EH (cell line): ENCODE data around the gene TTC23.
"Not testable (repeated sequence)": the region's sequence is repeated elsewhere in the genome, so short reads cannot be mapped to it uniquely, and the experiment has no call there.

ENCODE experiments used
- DNase-seq: peaks from one replicate; pipeline ENCODE4 v3.0.0-alpha.2; 2015; ENCODE audit warnings: low read depth

TTC23 gene

GRCh38 chr15:99250001-99250400 is 620 bp upstream of the TTC23 start:
- DNase-seq = no peak

- DNase-seq = no peak
Observed at GRCh38 chr15:99248000-99248715, 1.2 kb downstream of the TTC23 start.

- no peak for DNase-seq
Observed at GRCh38 chr15:99247062-99247461, 2.3 kb downstream of the TTC23 start.

GRCh38 chr15:99244306-99244705 is 5.1 kb downstream of the TTC23 start:
- DNase-seq = no peak

GRCh38 chr15:99241752-99242151 is 7.6 kb downstream of the TTC23 start:
- no peak for DNase-seq

GRCh38 chr15:99239545-99240198 is 9.7 kb downstream of the TTC23 start:
- DNase-seq = no peak

GRCh38 chr15:99238849-99239248 is 10.5 kb downstream of the TTC23 start:
- no peak for DNase-seq

- DNase-seq = not testable (repeated sequence)
Observed at GRCh38 chr15:99234160-99234559, 15.2 kb downstream of the TTC23 start.

GRCh38 chr15:99232740-99233139 is 16.6 kb downstream of the TTC23 start:
- no peak for DNase-seq

GRCh38 chr15:99230867-99231266 is 18.5 kb downstream of the TTC23 start:
- DNase-seq = no peak

GRCh38 chr15:99228120-99228770 is 21.1 kb downstream of the TTC23 start:
- no peak for DNase-seq

GRCh38 chr15:99226802-99227201 is 22.6 kb downstream of the TTC23 start:
- DNase-seq = peak; percentile 17

- DNase-seq = no peak
Observed at GRCh38 chr15:99224372-99225214, 24.8 kb downstream of the TTC23 start.

GRCh38 chr15:99213187-99213811 is 36.1 kb downstream of the TTC23 start:
- DNase-seq = peak; percentile 76

GRCh38 chr15:99212406-99212805 is 37.0 kb downstream of the TTC23 start:
- DNase-seq = peak; percentile 89

- DNase-seq = peak; percentile 64
Observed at GRCh38 chr15:99211926-99212325, 37.5 kb downstream of the TTC23 start.

- no peak for DNase-seq
Observed at GRCh38 chr15:99210334-99210733, 39.0 kb downstream of the TTC23 start.

GRCh38 chr15:99209326-99209725 is 40.1 kb downstream of the TTC23 start:
- DNase-seq = no peak

- no peak for DNase-seq
Observed at GRCh38 chr15:99207672-99208071, 41.7 kb downstream of the TTC23 start.

- no peak for DNase-seq
Observed at GRCh38 chr15:99202176-99202552, 47.2 kb downstream of the TTC23 start.

- no peak for DNase-seq
Observed at GRCh38 chr15:99201408-99202175, 47.8 kb downstream of the TTC23 start.
